IMR-90 (cell line): ENCODE data around the gene MAP2K5. TPM values are rescaled to one million over a fixed set of nuclear protein-coding genes. Genes with fewer than 3 reads are reported as not detected.
A peak's percentile ranks its signal among the peaks of the same experiment; 100 is the strongest.

ENCODE experiments used
- ATAC-seq: fragments of 200-7000 bp; cut with Tn5 transposase; 2 replicates; pipeline ENCODE4 v1.9.1; 2020; ENCODE audit warnings: low read depth, mild to moderate bottlenecking, moderate library complexity
- BruUV-seq: library from RNA; stranded (reverse); fragments of 400-500 nt; replicated peaks from 2 replicates; lab custom pipeline; 2021; lab: Mats Ljungman, UMichigan
- CTCF ChIA-PET: fragments of 300-600 bp; formaldehyde crosslinking; extraction: SDS; loops from one replicate; lab custom pipeline; 2021; ENCODE audit warnings: antibody characterized with exemption; lab: Yijun Ruan, JAX
- POLR2A ChIA-PET: fragments of 300-600 bp; sonication (Branson Sonifier 250); formaldehyde crosslinking; loops from one replicate; lab custom pipeline; 2022; ENCODE audit warnings: antibody characterized with exemption; ENCODE audit not compliant: unreplicated experiment; lab: Charles Lee
- DNase-seq: peaks from one replicate; pipeline ENCODE4 v3.0.0; 2013
- H2AFZ ChIP-seq: replicated peaks from 2 replicates; pipeline ENCODE3; 2013; ENCODE audit warnings: low read length, mild to moderate bottlenecking; ENCODE audit not compliant: poor library complexity
- H2AK5ac ChIP-seq: 2 replicates; pipeline ENCODE4 v1.6.1; 2013; ENCODE audit warnings: low read depth, low read length, inconsistent platforms
- H2AK9ac ChIP-seq: replicated peaks from 2 replicates; pipeline ENCODE3; 2013; ENCODE audit warnings: mild to moderate bottlenecking, low read depth, low read length, moderate library complexity; ENCODE audit not compliant: poor library complexity
- H2BK120ac ChIP-seq: 2 replicates; pipeline ENCODE4 v1.6.1; 2013; ENCODE audit warnings: low read depth, low read length, inconsistent platforms
- H2BK15ac ChIP-seq: 3 replicates; pipeline ENCODE4 v1.6.1; 2013; ENCODE audit warnings: low read depth, low read length, inconsistent platforms
- H2BK20ac ChIP-seq: 2 replicates; pipeline ENCODE4 v1.6.1; 2013; ENCODE audit warnings: low read depth, mild to moderate bottlenecking, inconsistent platforms, low read length, moderate library complexity
- H2BK5ac ChIP-seq: 2 replicates; pipeline ENCODE4 v1.6.1; 2013; ENCODE audit warnings: mild to moderate bottlenecking, low read depth, low read length, inconsistent platforms; ENCODE audit not compliant: poor library complexity, severe bottlenecking
- H3K14ac ChIP-seq: replicated peaks from 2 replicates; pipeline ENCODE4 v1.6.1; 2013; ENCODE audit warnings: low read depth, low read length, inconsistent platforms
- H3K18ac ChIP-seq: 2 replicates; pipeline ENCODE4 v1.6.1; 2013; ENCODE audit warnings: low read depth, low read length, control low read depth
- H3K23ac ChIP-seq: 2 replicates; pipeline ENCODE4 v1.6.1; 2013; ENCODE audit warnings: low read depth, low read length, inconsistent platforms
- H3K27ac ChIP-seq: 2 replicates; pipeline ENCODE4 v1.5.1; 2013; ENCODE audit warnings: mild to moderate bottlenecking, control low read depth, low read length; ENCODE audit not compliant: insufficient read depth
- H3K27me3 ChIP-seq: 2 replicates; pipeline ENCODE4 v1.6.1; 2013; ENCODE audit warnings: low read length; ENCODE audit not compliant: control insufficient read depth, insufficient read depth
- H3K36me3 ChIP-seq: 2 replicates; pipeline ENCODE4 v1.6.1; 2013; ENCODE audit warnings: low read length, mixed read lengths; ENCODE audit not compliant: control insufficient read depth, insufficient read depth
- H3K4ac ChIP-seq: 2 replicates; pipeline ENCODE4 v1.6.1; 2013; ENCODE audit warnings: low read depth, low read length, inconsistent platforms
- H3K4me1 ChIP-seq: 2 replicates; pipeline ENCODE4 v1.6.1; 2013; ENCODE audit warnings: low read length, mixed read lengths; ENCODE audit not compliant: control insufficient read depth, insufficient read depth
- H3K4me2 ChIP-seq: 2 replicates; pipeline ENCODE4 v1.6.1; 2013; ENCODE audit warnings: low read depth, mild to moderate bottlenecking, control low read depth, low read length, moderate library complexity
- H3K4me3 ChIP-seq: 2 replicates; pipeline ENCODE4 v1.5.1; 2013; ENCODE audit warnings: low read depth, mild to moderate bottlenecking, control low read depth, low read length, moderate library complexity; ENCODE audit not compliant: insufficient read depth
- H3K56ac ChIP-seq: 2 replicates; pipeline ENCODE4 v1.6.1; 2013; ENCODE audit warnings: low read length, inconsistent platforms; ENCODE audit not compliant: insufficient read depth; ENCODE audit errors: extremely low read depth
- H3K79me1 ChIP-seq, 2 experiments: 2 replicates each; pipeline ENCODE4 v1.6.1; 2013; ENCODE audit warnings: low read length in 2 of 2, inconsistent platforms in 1 of 2, low read depth in 1 of 2
- H3K9ac ChIP-seq: 2 replicates; pipeline ENCODE4 v1.6.1; 2013; ENCODE audit warnings: low read depth, low read length, control low read depth
- H3K9me1 ChIP-seq: 2 replicates; pipeline ENCODE4 v1.6.1; 2013; ENCODE audit warnings: low read length, inconsistent platforms; ENCODE audit not compliant: insufficient read depth
- H3K9me3 ChIP-seq: 2 replicates; pipeline ENCODE4 v1.6.1; 2013; ENCODE audit warnings: low read length; ENCODE audit not compliant: control insufficient read depth, insufficient read depth
- H4K20me1 ChIP-seq: 2 replicates; pipeline ENCODE4 v1.6.1; 2013; ENCODE audit warnings: low read length, inconsistent platforms; ENCODE audit not compliant: insufficient read depth
- H4K5ac ChIP-seq: 2 replicates; pipeline ENCODE4 v1.6.1; 2013; ENCODE audit warnings: mild to moderate bottlenecking, low read depth, low read length, control low read depth
- H4K8ac ChIP-seq, 2 experiments: 2 replicates each; pipeline ENCODE4 v1.6.1; 2013; ENCODE audit warnings: low read depth in 2 of 2, low read length in 2 of 2, control low read depth in 1 of 2, inconsistent platforms in 1 of 2
- H4K91ac ChIP-seq: 2 replicates; pipeline ENCODE4 v1.6.1; 2013; ENCODE audit warnings: low read depth, low read length, inconsistent platforms; ENCODE audit not compliant: insufficient read depth
- BHLHE40 ChIP-seq: fragments of 150-350 bp; IDR thresholded peaks from 2 replicates; pipeline ENCODE4 v1.6.1; 2016; ENCODE audit warnings: mild to moderate bottlenecking, low read depth, low read length
- FOS ChIP-seq: fragments of 150-350 bp; IDR thresholded peaks from 2 replicates; pipeline ENCODE4 v1.6.1; 2016; ENCODE audit warnings: low read depth, low read length
- RCOR1 ChIP-seq: IDR thresholded peaks from 2 replicates; pipeline ENCODE4 v1.6.1; 2012; ENCODE audit warnings: mild to moderate bottlenecking, low read length, improper control_type of control experiment; ENCODE audit not compliant: insufficient replicate concordance
- WGBS, 2 experiments: methylation state at CpG; one replicate each; pipeline versions ENCODE4 v1.1.5 to v1.1.7; 2013; ENCODE audit warnings: missing lambda C conversion rate in 2 of 2; ENCODE audit not compliant: insufficient read length in 1 of 2; ENCODE audit errors: extremely low coverage in 2 of 2; 5-methylcytosine and 5-hydroxymethylcytosine counted together
- dilution Hi-C: fragments of 300-500 bp; cut with HindIII; formaldehyde crosslinking; loops from one replicate; pipeline ENCODE4 v1.14.3; 2018; ENCODE audit warnings: low sequenced_read_pairs; ENCODE audit not compliant: unreplicated experiment
- in situ Hi-C: fragments of 300-500 bp; cut with MboI; formaldehyde crosslinking; loops from 3 replicates; pipeline ENCODE4 v1.14.3; 2019; ENCODE audit warnings: low sequenced_read_pairs, inconsistent platforms, mixed read lengths
- intact Hi-C: fragments of 100-400 bp; cut with micrococcal nuclease; formaldehyde crosslinking; loops from 2 replicates; pipeline ENCODE4 v1.10.0; 2022
- polyA plus RNA-seq, 3 experiments: library from polyadenylated mRNA; depleted of rRNA; stranded (reverse); fragments of >200 nt; gene quantifications; 2 replicates each; pipeline ENCODE4 v1.2.3, GENCODE V29; 2012; ENCODE audit warnings: low replicate concordance in 1 of 3
- total RNA-seq: library from RNA; depleted of rRNA; stranded (reverse); fragments of >200 nt; gene quantifications from 2 replicates; pipeline ENCODE4 v1.2.3, GENCODE V29; 2012

The MAP2K5 gene
- total and polyA plus RNA-seq, 2 of the 4 experiments (the other 2 are of a cell fraction), result 1.6 to 6.1 TPM

GRCh38 chr15:67510597-67511190, 31.8 kb upstream of the MAP2K5 start:
- peak overlapping the region; percentile 57 for H2BK5ac ChIP-seq
- no peaks in the 10 kb centered on the region for H3K9me3 ChIP-seq
- no peak overlapping the region for H2BK15ac ChIP-seq
- BruUV-seq, result no TSS peak
- H3K4me1 ChIP-seq, result peaks cover 7% of the 10 kb centered on the region
- DNase-seq (peak; percentile 80), ATAC-seq (peak; percentile 87)
- H3K27ac ChIP-seq, result no peak overlapping the region
- H4K91ac ChIP-seq, result no peak overlapping the region
- H3K36me3 ChIP-seq, result no peaks in the 10 kb centered on the region
- TF ChIP-seq BHLHE40 (peak; percentile 57; the same call in 1 of the 2 replicates), FOS (0 out of 2 replicates have a peak, but pooled peaks have one; percentile 36), RCOR1 (no peak)
- no peak overlapping the region for H2AFZ ChIP-seq
- intact Hi-C loops (no loop called here), dilution Hi-C loops (no loop called here), in situ Hi-C loops (no loop called here)
- H2AK5ac ChIP-seq, result no peak overlapping the region
- no peak overlapping the region for H3K4me3 ChIP-seq
- peak overlapping the region; percentile 65; the same call in 1 of the 2 replicates for H3K4ac ChIP-seq
- H3K23ac ChIP-seq, result no peak overlapping the region
- H2BK20ac ChIP-seq, result no peak overlapping the region
- CTCF ChIA-PET, result no interaction called here
- H2BK120ac ChIP-seq, result peak overlapping the region; percentile 75; the same call in 1 of the 2 replicates
- peak overlapping the region in 1 of 2 experiments; percentile 75; a peak in 3 of 4 replicates for H4K8ac ChIP-seq
- H3K27me3 ChIP-seq, result no peaks in the 10 kb centered on the region
- no peak overlapping the region for H3K9ac ChIP-seq
- H3K79me1 ChIP-seq, result no peaks in the 10 kb centered on the region
- peaks cover 2% of the 10 kb centered on the region; the same call in 1 of the 2 replicates for H3K9me1 ChIP-seq
- H3K4me2 ChIP-seq, result peak overlapping the region; percentile 49; the same call in 1 of the 2 replicates
- no peak overlapping the region for H3K56ac ChIP-seq
- H4K5ac ChIP-seq, result no peak overlapping the region
- no peak overlapping the region for H3K18ac ChIP-seq
- H3K14ac ChIP-seq, result no peak overlapping the region
- POLR2A ChIA-PET, result no interaction called here
- H4K20me1 ChIP-seq, result no peaks in the 10 kb centered on the region
- no peak overlapping the region for H2AK9ac ChIP-seq
- no CpG with 5 or more reads among the region's 7 CpGs for WGBS, 2 experiments
